ENCODE results near the gene LPCAT2. TPM values are rescaled to one million over a fixed set of nuclear protein-coding genes. Genes with fewer than 3 reads are reported as not detected.
A peak's percentile ranks its signal among the peaks of the same experiment; 100 is the strongest.

LPCAT2 gene
- total RNA-seq, 2 donors from 2014 or later, result 20.5 to 21.1 TPM

DNA sequence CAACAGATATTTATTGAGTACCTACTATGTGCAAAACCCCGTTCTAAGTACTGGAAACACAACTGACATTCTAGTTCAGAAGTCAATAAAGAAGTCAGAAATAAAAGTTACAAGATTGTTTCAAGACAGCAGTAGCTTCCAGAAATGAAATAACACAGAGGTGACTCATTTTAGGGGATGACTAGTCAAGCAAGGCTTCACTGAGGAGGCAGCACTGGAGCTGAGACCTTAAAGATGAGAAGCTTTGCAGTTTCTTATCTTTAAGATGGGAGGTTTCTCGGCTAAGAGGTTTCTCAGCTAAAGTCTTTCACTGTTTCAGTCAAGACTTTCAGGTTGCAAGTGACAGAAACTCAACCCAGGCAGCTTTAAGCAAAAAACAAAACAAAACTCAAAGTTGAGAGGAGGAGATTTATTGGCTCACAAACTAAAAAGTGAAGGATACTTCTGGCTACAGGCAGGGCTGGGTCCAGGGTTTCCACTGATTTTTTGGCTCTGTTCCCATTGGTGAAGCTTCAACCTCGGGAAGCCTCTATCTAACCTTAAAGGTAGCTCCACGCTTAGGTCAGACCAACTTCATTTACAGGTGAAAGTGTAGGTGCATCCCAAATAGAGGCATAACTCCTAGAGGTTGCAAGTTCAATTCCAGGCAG, 37.3 kb upstream of the LPCAT2 start:
- Histone ChIP-seq H3K9me3 (no peaks in the 10 kb centered on the region), H3K36me3 (no peaks in the 10 kb centered on the region), H3K27ac (peak overlapping the region; percentile 36 to 69), H3K4me3 (no peak overlapping the region), H3K27me3 (replicated peaks; ENCODE audit: insufficient read depth) (no peaks in the 10 kb centered on the region), H3K4me1 (ENCODE audit: control insufficient read depth in 1 of 2, low read depth in 2 of 2) (peaks cover 20 to 39% of the 10 kb centered on the region in 2 donors)
- TF ChIP-seq CTCF (IDR thresholded peaks at IDR 0.05), result no peak
- ATAC-seq (ENCODE audit: insufficient number of reproducible peaks, low FRiP score, low read depth) (no peak), DNase-seq (ENCODE audit: low spot score) (no peak)

- no peak for TF ChIP-seq CTCF (IDR thresholded peaks at IDR 0.05)
- DNase-seq (ENCODE audit: low spot score) (no peak), ATAC-seq (ENCODE audit: insufficient number of reproducible peaks, low FRiP score, low read depth) (no peak)
- no peaks in the 10 kb centered on the region for H3K27me3 ChIP-seq (replicated peaks; ENCODE audit: insufficient read depth)
- H3K27ac ChIP-seq, result no peak overlapping the region
- peaks cover 24 to 53% of the 10 kb centered on the region in 2 donors for H3K4me1 ChIP-seq (ENCODE audit: control insufficient read depth in 1 of 2, low read depth in 2 of 2)
- no peaks in the 10 kb centered on the region for H3K9me3 ChIP-seq
- H3K4me3 ChIP-seq, result no peak overlapping the region
- no peaks in the 10 kb centered on the region for H3K36me3 ChIP-seq
Observed at GRCh38 chr16:55473587-55473986, 35.3 kb upstream of the LPCAT2 start.

DNA sequence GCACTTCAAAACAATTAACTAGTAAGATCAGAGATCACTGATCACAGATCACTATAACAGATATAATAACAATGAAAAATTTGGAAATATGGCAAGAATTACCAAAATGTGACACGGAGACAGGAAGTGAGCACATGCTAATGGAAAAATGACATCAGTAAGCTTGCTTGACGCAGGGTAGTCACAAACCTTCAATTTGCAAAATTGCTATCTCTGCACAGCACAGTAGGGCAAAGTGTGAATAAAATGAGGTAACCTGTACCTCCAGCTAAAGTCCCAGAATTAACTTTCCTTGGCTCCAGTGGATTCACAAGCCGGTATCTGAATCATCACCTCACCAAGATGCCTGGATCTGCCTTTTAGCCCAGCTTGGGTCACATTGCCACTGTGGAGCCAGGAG, 34.1 kb upstream of the LPCAT2 start:
- Histone ChIP-seq H3K4me1 (ENCODE audit: control insufficient read depth in 1 of 2, low read depth in 2 of 2) (peaks cover 24 to 57% of the 10 kb centered on the region in 2 donors), H3K27ac (no peak overlapping the region), H3K36me3 (no peaks in the 10 kb centered on the region), H3K27me3 (replicated peaks; ENCODE audit: insufficient read depth) (no peaks in the 10 kb centered on the region), H3K4me3 (no peak overlapping the region), H3K9me3 (no peaks in the 10 kb centered on the region)
- no peak for ATAC-seq (ENCODE audit: insufficient number of reproducible peaks, low FRiP score, low read depth)
- no peak for DNase-seq (ENCODE audit: low spot score)
- no peak for TF ChIP-seq CTCF (IDR thresholded peaks at IDR 0.05)

DNA sequence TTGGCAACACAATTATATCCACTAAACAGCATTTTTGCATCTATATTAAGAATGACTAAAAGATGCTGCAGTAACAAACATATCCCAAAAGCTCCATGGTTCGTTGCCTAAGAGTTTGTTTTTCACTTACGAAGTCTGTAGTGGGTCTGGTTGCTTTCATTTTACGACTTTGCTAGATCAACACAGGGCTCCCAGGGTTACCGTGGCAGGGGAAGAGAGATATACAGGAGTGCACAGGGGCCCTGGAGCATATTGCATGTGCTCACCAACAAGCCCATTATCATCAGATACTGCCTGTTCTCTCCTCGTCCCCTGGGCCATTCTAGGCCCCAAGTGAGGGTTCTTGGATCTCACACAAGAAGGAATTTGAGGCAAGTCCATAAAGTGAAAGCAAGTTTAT, 33.0 kb upstream of the LPCAT2 start:
- no peak for ATAC-seq (ENCODE audit: insufficient number of reproducible peaks, low FRiP score, low read depth)

More for the DNA sequence above, 33.0 kb upstream of the LPCAT2 start:
- Histone ChIP-seq H3K36me3 (no peaks in the 10 kb centered on the region), H3K27ac (peak overlapping the region; percentile 45 to 84), H3K9me3 (no peaks in the 10 kb centered on the region), H3K4me3 (peak overlapping the region; percentile 49), H3K27me3 (replicated peaks; ENCODE audit: insufficient read depth) (no peaks in the 10 kb centered on the region), H3K4me1 (ENCODE audit: control insufficient read depth in 1 of 2, low read depth in 2 of 2) (peaks cover 20 to 51% of the 10 kb centered on the region in 2 donors)
- no peak for DNase-seq (ENCODE audit: low spot score)
- no peak for TF ChIP-seq CTCF (IDR thresholded peaks at IDR 0.05)

Data from thoracic aorta (tissue), 2 donors.